ENCODE results near the gene DPT. TPM values are rescaled to one million over a fixed set of nuclear protein-coding genes. Genes with fewer than 3 reads are reported as not detected.
A peak's percentile ranks its signal among the peaks of the same experiment; 100 is the strongest.

Gene DPT
- total RNA-seq, 1 donor from 2014 or later, result not detected

DNA sequence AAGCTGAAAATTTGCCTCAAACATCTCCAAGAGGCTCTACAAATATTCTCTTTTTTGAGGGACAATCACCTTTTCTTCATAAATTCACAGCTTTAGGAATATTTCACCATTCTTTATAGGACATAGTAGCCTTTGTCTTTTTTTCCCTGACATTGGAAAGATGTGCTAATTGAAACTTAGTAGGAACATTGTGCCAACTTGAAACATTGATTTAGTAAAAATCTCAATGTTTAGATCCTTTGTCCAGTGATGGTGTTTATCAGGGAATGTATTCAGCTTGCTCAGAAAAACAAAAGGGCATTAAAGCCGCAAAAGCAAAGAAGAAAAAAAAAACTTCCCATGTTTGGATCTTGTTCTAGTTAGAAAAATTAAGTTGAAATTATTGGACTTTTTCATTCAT is 52.1 kb downstream of the DPT start:
- Histone ChIP-seq H2AFZ (ENCODE audit: low read depth, low read length) (no peak overlapping the region), H3K79me2 (ENCODE audit: insufficient read depth, low read length) (no peaks in the 10 kb centered on the region), H3K9ac (ENCODE audit: low read length) (no peak overlapping the region), H3K9me3 (ENCODE audit: insufficient read depth, low read depth, low read length) (no peaks in the 10 kb centered on the region), H4K20me1 (ENCODE audit: insufficient read depth, low read length) (no peaks in the 10 kb centered on the region), H3K4me2 (ENCODE audit: low read length) (no peak overlapping the region), H3K36me3 (ENCODE audit: insufficient read depth, low read length) (no peaks in the 10 kb centered on the region), H3K27ac (ENCODE audit: low read depth, low read length) (no peak overlapping the region), H3K4me3 (ENCODE audit: insufficient read depth, low read depth, low read length) (no peak overlapping the region), H3K4me1 (ENCODE audit: insufficient read depth, low read length) (no peaks in the 10 kb centered on the region), H3K27me3 (ENCODE audit: insufficient read depth, low read length) (no peaks in the 10 kb centered on the region)
- Mint-ChIP-seq H3K27ac (ENCODE audit: unreplicated experiment) (no peak overlapping the region), H3K9me3 (ENCODE audit: unreplicated experiment) (peaks cover 8% of the 10 kb centered on the region), H3K27me3 (ENCODE audit: low read depth, unreplicated experiment) (no peaks in the 10 kb centered on the region), H3K36me3 (ENCODE audit: low read depth, unreplicated experiment) (no peaks in the 10 kb centered on the region), H3K4me1 (ENCODE audit: low read depth, unreplicated experiment) (no peaks in the 10 kb centered on the region), H3K4me3 (ENCODE audit: unreplicated experiment) (no peak overlapping the region)
- TF ChIP-seq, protein P1, sequence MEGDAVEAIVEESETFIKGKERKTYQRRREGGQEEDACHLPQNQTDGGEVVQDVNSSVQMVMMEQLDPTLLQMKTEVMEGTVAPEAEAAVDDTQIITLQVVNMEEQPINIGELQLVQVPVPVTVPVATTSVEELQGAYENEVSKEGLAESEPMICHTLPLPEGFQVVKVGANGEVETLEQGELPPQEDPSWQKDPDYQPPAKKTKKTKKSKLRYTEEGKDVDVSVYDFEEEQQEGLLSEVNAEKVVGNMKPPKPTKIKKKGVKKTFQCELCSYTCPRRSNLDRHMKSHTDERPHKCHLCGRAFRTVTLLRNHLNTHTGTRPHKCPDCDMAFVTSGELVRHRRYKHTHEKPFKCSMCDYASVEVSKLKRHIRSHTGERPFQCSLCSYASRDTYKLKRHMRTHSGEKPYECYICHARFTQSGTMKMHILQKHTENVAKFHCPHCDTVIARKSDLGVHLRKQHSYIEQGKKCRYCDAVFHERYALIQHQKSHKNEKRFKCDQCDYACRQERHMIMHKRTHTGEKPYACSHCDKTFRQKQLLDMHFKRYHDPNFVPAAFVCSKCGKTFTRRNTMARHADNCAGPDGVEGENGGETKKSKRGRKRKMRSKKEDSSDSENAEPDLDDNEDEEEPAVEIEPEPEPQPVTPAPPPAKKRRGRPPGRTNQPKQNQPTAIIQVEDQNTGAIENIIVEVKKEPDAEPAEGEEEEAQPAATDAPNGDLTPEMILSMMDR (IDR thresholded peaks at IDR 0.05; ENCODE audit: insufficient read depth, low read depth, low read length), result no peak
- TF ChIP-seq EZH2 (IDR thresholded peaks at IDR 0.05; ENCODE audit: insufficient read depth, low read length), result no peak
- DNase-seq (ENCODE audit: low read depth) (no peak), FAIRE-seq (no peak)

DNA sequence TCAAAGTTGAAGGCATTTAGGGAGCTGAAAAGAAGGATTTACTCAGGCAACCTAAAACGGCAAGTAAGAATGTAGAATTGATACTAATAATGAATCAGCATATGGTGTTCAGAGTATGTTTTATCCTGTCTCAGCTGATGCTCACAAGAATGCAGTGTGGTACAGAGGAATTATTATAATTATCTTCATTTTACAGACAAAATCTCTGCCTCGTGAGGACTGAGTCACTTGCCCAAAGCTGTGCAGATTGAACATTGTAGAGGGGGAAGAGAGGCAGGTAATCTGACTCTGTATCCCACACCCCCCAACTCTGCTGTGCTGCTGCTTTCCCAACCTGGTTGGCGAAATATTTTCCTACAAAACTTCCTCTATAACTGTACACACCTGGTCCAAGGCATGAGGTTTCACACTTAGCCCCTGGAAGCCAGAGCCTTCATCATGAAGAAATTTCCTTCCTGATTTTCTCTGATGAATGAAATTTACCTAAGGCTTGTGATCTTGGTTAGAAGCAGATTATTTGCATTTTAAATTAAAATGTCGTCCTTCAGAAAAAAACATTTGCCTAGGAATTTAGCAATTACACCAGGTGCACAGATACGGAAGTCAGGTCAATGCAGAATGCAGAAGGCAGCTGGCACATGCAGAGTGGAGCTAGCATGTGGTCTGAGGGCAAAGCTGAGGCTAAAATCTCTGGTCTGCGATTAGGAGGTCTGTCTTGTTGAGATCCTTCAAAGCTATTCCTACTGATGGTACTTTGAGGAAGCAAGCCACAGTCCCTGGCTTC is 52.8 kb downstream of the DPT start:
- no peaks in the 10 kb centered on the region for H4K20me1 ChIP-seq (ENCODE audit: insufficient read depth, low read length)
- H3K27ac Mint-ChIP-seq (ENCODE audit: unreplicated experiment), result no peak overlapping the region
- H3K36me3 ChIP-seq (ENCODE audit: insufficient read depth, low read length), result no peaks in the 10 kb centered on the region

More for the DNA sequence above, 52.8 kb downstream of the DPT start:
- Mint-ChIP-seq H3K4me3 (ENCODE audit: unreplicated experiment) (no peak overlapping the region), H3K36me3 (ENCODE audit: low read depth, unreplicated experiment) (no peaks in the 10 kb centered on the region), H3K27me3 (ENCODE audit: low read depth, unreplicated experiment) (no peaks in the 10 kb centered on the region), H3K9me3 (ENCODE audit: unreplicated experiment) (peaks cover 7% of the 10 kb centered on the region), H3K4me1 (ENCODE audit: low read depth, unreplicated experiment) (no peaks in the 10 kb centered on the region)
- no peaks in the 10 kb centered on the region for H3K9me3 ChIP-seq (ENCODE audit: insufficient read depth, low read depth, low read length)
- TF ChIP-seq EZH2 (IDR thresholded peaks at IDR 0.05; ENCODE audit: insufficient read depth, low read length), result no peak
- TF ChIP-seq, protein P1 (IDR thresholded peaks at IDR 0.05; ENCODE audit: insufficient read depth, low read depth, low read length), result no peak
- FAIRE-seq (no peak), DNase-seq (ENCODE audit: low read depth) (peak; percentile 41)
- no peak overlapping the region for H3K4me2 ChIP-seq (ENCODE audit: low read length)
- H3K27me3 ChIP-seq (ENCODE audit: insufficient read depth, low read length), result no peaks in the 10 kb centered on the region
- no peak overlapping the region for H2AFZ ChIP-seq (ENCODE audit: low read depth, low read length)
- H3K4me1 ChIP-seq (ENCODE audit: insufficient read depth, low read length), result no peaks in the 10 kb centered on the region
- no peaks in the 10 kb centered on the region for H3K79me2 ChIP-seq (ENCODE audit: insufficient read depth, low read length)
- H3K9ac ChIP-seq (ENCODE audit: low read length), result no peak overlapping the region
- no peak overlapping the region for H3K27ac ChIP-seq (ENCODE audit: low read depth, low read length)
- no peak overlapping the region for H3K4me3 ChIP-seq (ENCODE audit: insufficient read depth, low read depth, low read length)
